ENCODE data around the gene MAST2. TPM values are rescaled to one million over a fixed set of nuclear protein-coding genes. Genes with fewer than 3 reads are reported as not detected.
"Not testable (repeated sequence)": the region's sequence is repeated elsewhere in the genome, so short reads cannot be mapped to it uniquely, and the experiment has no call there.

The MAST2 gene
- total RNA-seq, 1 donor from 2014 or later, result 60.7 TPM

GRCh38 chr1:45934947-45935346 is 131.5 kb downstream of the MAST2 start:
- peaks cover 9% of the 10 kb centered on the region for H3K9me3 Mint-ChIP-seq
- TF ChIP-seq CTCF (IDR thresholded peaks at IDR 0.05; ENCODE audit: unreplicated experiment), result no peak

GRCh38 chr1:45938029-45938428 is 134.6 kb downstream of the MAST2 start:
- Mint-ChIP-seq H3K27me3 (ENCODE audit: low read depth) (no peaks in the 10 kb centered on the region), H3K4me1 (no peaks in the 10 kb centered on the region), H3K4me3 (no peak overlapping the region), H3K27ac (no peak overlapping the region), H3K9me3 (peaks cover 15% of the 10 kb centered on the region), H3K36me3 (peaks cover 7% of the 10 kb centered on the region)
- DNase-seq (ENCODE audit: low spot score in 2 of 2, unreplicated experiment in 2 of 2), result no peak
- TF ChIP-seq CTCF (IDR thresholded peaks at IDR 0.05; ENCODE audit: unreplicated experiment), result no peak

More at GRCh38 chr1:45934947-45935346, 131.5 kb downstream of the MAST2 start:
- Mint-ChIP-seq H3K4me1 (peaks cover 2% of the 10 kb centered on the region), H3K27me3 (ENCODE audit: low read depth) (no peaks in the 10 kb centered on the region), H3K36me3 (peaks cover 7% of the 10 kb centered on the region), H3K4me3 (no peak overlapping the region), H3K27ac (no peak overlapping the region)
- DNase-seq (ENCODE audit: low spot score in 2 of 2, unreplicated experiment in 2 of 2), result no peak

GRCh38 chr1:45942411-45942810 is 139.0 kb downstream of the MAST2 start:
- TF ChIP-seq CTCF (IDR thresholded peaks at IDR 0.05; ENCODE audit: unreplicated experiment), result no peak
- DNase-seq (ENCODE audit: low spot score in 2 of 2, unreplicated experiment in 2 of 2), result no peak
- H3K27ac Mint-ChIP-seq, result no peak overlapping the region

GRCh38 chr1:45943185-45943584 is 139.8 kb downstream of the MAST2 start:
- H3K9me3 Mint-ChIP-seq, result peaks cover 14% of the 10 kb centered on the region
- TF ChIP-seq CTCF (IDR thresholded peaks at IDR 0.05; ENCODE audit: unreplicated experiment), result no peak
- no peak for DNase-seq (ENCODE audit: low spot score in 2 of 2, unreplicated experiment in 2 of 2)
- no peak overlapping the region for H3K4me3 Mint-ChIP-seq
- H3K36me3 Mint-ChIP-seq, result peaks cover 5% of the 10 kb centered on the region
- H3K4me1 Mint-ChIP-seq, result no peaks in the 10 kb centered on the region
- H3K27me3 Mint-ChIP-seq (ENCODE audit: low read depth), result no peaks in the 10 kb centered on the region
- H3K27ac Mint-ChIP-seq, result no peak overlapping the region

More at GRCh38 chr1:45942411-45942810, 139.0 kb downstream of the MAST2 start:
- Mint-ChIP-seq H3K27me3 (ENCODE audit: low read depth) (no peaks in the 10 kb centered on the region), H3K36me3 (peaks cover 2% of the 10 kb centered on the region), H3K9me3 (peaks cover 9% of the 10 kb centered on the region), H3K4me1 (no peaks in the 10 kb centered on the region), H3K4me3 (no peak overlapping the region)

- H3K4me3 Mint-ChIP-seq, result no peak overlapping the region
- peaks cover 9% of the 10 kb centered on the region for H3K36me3 Mint-ChIP-seq
- no peak overlapping the region for H3K27ac Mint-ChIP-seq
- no peak for DNase-seq (ENCODE audit: low spot score in 2 of 2, unreplicated experiment in 2 of 2)
- no peaks in the 10 kb centered on the region for H3K27me3 Mint-ChIP-seq (ENCODE audit: low read depth)
- H3K4me1 Mint-ChIP-seq, result no peaks in the 10 kb centered on the region
- peaks cover 19% of the 10 kb centered on the region for H3K9me3 Mint-ChIP-seq
- no peak for TF ChIP-seq CTCF (IDR thresholded peaks at IDR 0.05; ENCODE audit: unreplicated experiment)
These were observed 142.0 kb downstream of the MAST2 start for GRCh38 chr1:45945426-45945825.

- not testable (repeated sequence) for DNase-seq (ENCODE audit: low spot score in 2 of 2, unreplicated experiment in 2 of 2); H3K27me3 Mint-ChIP-seq (ENCODE audit: low read depth); H3K4me3 Mint-ChIP-seq; H3K36me3 Mint-ChIP-seq; H3K27ac Mint-ChIP-seq
- Mint-ChIP-seq H3K9me3 (peaks cover 13% of the 10 kb centered on the region), H3K4me1 (peaks cover 16% of the 10 kb centered on the region)
These were observed 146.1 kb downstream of the MAST2 start for GRCh38 chr1:45949462-45949861.
